HT-29 (cell line): ENCODE measurements around the gene RNF213. TPM values are rescaled to one million over a fixed set of nuclear protein-coding genes. Genes with fewer than 3 reads are reported as not detected.
"Not testable (repeated sequence)": the region's sequence is repeated elsewhere in the genome, so short reads cannot be mapped to it uniquely, and the experiment has no call there.

Experiments
- DNase-seq: peaks from one replicate; pipeline ENCODE4 v3.0.0-alpha.2; 2015; ENCODE audit warnings: low spot score
- total RNA-seq: library from RNA; depleted of rRNA; stranded (reverse); fragments of >200 nt; shearing (Covaris generic); gene quantifications from 2 replicates; pipeline ENCODE4 v1.2.3, GENCODE V29; 2014

The RNF213 gene
- total RNA-seq, 1 experiment from 2014 or later, result 70.5 TPM

- DNase-seq, result no peak
Observed at GRCh38 chr17:80291691-80292487, 31.2 kb downstream of the RNF213 start.

- peak; percentile 12 for DNase-seq
Observed at GRCh38 chr17:80292521-80292971, 31.9 kb downstream of the RNF213 start.

GRCh38 chr17:80294210-80294609, 33.6 kb downstream of the RNF213 start:
- DNase-seq, result no peak

- no peak for DNase-seq
Observed at GRCh38 chr17:80294653-80295052, 34.0 kb downstream of the RNF213 start.

- DNase-seq, result no peak
Observed at GRCh38 chr17:80295146-80295545, 34.5 kb downstream of the RNF213 start.

GRCh38 chr17:80295559-80295958, 34.9 kb downstream of the RNF213 start:
- no peak for DNase-seq

GRCh38 chr17:80296221-80296620, 35.6 kb downstream of the RNF213 start:
- no peak for DNase-seq

- DNase-seq, result no peak
Observed at GRCh38 chr17:80297996-80298560, 37.4 kb downstream of the RNF213 start.

- not testable (repeated sequence) for DNase-seq
Observed at GRCh38 chr17:80299350-80300100, 38.9 kb downstream of the RNF213 start.

GRCh38 chr17:80300756-80301155, 40.1 kb downstream of the RNF213 start:
- DNase-seq, result not testable (repeated sequence)

- DNase-seq, result no peak
Observed at GRCh38 chr17:80303824-80304223, 43.2 kb downstream of the RNF213 start.

- no peak for DNase-seq
Observed at GRCh38 chr17:80307994-80308691, 47.5 kb downstream of the RNF213 start.

GRCh38 chr17:80308692-80309517, 48.3 kb downstream of the RNF213 start:
- DNase-seq, result no peak

GRCh38 chr17:80311216-80311827, 50.7 kb downstream of the RNF213 start:
- DNase-seq, result no peak

- DNase-seq, result no peak
Observed at GRCh38 chr17:80312621-80313135, 52.0 kb downstream of the RNF213 start.

GRCh38 chr17:80313160-80313829, 52.6 kb downstream of the RNF213 start:
- DNase-seq, result no peak

GRCh38 chr17:80313946-80314345, 53.3 kb downstream of the RNF213 start:
- not testable (repeated sequence) for DNase-seq

GRCh38 chr17:80315517-80316182, 55.0 kb downstream of the RNF213 start:
- no peak for DNase-seq

GRCh38 chr17:80316431-80316830, 55.8 kb downstream of the RNF213 start:
- DNase-seq, result no peak
